HG02981 (cell line): ENCODE results near the gene PPP1R12B.
"Not testable (repeated sequence)": the region's sequence is repeated elsewhere in the genome, so short reads cannot be mapped to it uniquely, and the experiment has no call there.

Source experiments
- ATAC-seq: cut with Tn5 transposase; IDR thresholded peaks from one replicate; pipeline ENCODE4 v1.9.1; 2021; ENCODE audit warnings: mild to moderate bottlenecking, moderate library complexity; ENCODE audit not compliant: unreplicated experiment

The PPP1R12B gene

DNA sequence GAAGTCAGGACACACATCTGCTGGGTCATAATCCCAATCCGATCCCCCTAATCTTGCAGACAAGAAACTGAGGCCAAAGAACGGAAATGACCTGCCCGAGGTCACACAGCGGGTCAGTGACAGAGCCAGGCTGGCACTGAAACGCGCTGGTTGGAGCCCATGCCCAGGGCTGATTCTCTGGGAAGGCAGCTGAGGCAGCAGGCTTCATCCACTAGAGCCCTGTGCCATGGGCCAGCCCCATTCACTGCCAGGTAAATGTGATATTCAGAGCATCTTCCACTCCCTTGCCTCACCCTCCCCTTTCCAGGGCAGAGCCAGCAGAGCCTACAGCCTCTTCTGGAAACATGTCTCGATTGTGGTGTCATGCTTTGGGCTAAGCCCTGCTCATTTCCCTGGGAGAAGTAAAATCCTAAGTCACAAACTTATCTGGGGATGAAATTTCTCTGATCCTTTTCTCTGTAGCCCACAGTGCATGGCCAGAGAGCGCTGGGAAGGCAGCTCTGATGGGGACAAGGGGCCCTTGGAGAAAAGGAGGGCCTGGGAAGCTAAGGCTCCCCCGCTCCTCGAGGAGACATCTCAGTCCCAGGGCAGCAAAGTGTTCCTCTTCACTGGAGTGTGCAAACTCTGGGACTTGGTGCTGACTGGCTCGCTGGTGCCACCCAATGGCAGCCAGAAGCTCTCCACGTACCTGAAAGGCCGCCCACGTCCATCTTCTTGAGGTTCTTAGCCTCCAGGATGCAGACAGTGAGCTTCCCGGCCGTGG lies 251.4 kb downstream of the PPP1R12B start:
- no peak for ATAC-seq

DNA sequence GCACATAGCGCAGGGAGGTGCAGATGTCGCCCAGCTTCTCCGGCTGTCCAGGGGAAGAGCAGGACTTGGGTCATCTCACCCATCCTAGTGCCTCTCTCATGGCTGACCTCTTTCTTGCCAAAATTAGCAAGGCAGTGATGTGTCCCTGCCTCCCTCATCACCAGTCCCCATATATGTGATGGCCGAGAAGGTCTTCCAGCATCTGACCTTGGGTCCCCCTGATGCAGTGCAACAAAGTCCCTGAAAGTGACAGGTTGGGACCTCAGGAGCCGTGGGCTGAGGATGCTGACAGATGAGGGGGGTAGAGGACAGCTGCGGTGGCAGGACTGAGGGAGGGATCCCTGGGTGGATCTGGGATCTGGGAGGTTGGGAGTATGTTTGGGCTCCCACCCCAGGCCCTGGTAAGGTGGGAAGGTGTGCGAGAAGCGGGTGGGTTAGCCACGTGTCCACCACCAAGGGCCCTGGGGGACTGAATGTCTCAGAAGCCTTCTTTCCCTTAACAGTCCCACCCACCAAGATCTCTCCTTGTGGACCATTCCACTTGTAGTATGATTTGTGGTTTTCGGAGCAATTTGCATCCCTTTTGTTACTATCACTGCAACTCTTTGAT lies 252.0 kb downstream of the PPP1R12B start:
- ATAC-seq: no peak

DNA sequence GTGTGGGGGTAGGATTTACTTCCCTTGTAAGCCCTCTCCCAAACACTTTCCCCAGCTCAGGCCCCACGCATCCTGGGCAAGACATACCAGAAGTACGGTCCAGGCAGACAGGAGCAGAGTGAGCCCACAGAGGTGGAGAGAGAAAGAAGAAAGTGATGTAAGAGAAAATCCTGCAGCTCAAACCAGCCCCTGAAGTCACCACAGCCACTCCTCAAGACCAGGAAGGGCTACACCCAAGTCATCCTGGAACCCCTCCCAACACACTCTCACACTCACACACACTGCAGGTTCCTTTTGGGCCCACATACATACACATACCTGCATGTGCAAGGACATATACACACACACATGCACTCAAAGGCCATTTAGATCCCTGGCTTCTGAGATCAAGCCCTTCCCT lies 254.9 kb downstream of the PPP1R12B start:
- no peak for ATAC-seq

DNA sequence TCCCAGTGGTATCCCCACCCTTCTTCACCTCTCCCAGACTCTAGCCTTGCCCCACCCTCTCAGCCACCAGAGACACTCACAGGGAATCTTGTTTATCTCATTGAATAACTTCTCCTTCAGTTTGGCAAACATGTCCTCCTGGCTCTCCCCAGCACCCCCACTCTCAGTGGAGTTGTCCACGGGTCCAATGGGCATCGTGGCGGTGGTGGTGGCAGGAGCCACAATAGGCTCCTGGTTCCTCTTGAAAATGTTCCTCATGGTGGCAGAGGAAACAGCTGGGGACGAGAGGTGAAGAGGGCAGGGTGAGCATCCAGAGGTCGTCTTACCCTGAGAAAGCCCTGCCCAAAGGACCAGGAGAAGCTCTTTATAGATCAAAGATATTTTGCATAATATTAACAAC lies 257.0 kb downstream of the PPP1R12B start:
- ATAC-seq: no peak

DNA sequence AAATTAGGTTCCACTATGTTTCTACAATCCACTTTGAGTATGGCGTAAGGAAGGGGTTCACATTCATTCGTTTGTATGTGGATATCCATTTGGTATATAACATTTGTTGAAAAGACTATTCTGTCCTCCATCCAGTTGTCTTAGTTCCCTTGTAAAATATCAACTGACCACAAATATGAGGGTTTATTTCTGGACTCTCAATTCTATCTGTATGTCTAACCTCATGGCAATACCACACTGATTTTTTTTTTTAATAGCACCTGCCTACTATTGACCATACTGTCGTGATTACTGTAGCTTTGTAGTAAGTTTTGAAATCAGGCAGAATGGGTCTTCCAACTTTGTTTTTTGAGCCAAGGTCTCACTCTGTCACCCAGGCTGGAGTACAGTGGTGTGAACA lies 263.5 kb downstream of the PPP1R12B start:
- ATAC-seq: not testable (repeated sequence)

DNA sequence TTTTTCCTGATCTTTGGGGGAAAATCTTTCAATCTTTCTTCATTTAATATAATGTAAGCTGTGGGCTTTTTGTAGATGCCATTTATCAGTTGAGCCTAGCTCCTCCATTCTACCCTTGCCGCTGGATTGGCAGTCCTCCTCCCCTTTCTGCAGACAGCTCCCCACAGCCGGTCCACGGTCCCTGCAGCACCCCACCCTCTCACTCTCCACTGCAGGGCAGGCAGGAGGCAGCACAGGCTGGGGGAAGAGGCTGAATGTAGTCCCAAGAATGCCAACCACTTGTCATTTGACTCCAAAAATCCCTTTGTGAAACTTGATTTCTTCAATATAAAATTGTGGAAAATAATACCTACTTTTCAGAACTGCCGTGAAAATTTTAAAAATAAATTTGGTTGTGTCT lies 265.1 kb downstream of the PPP1R12B start:
- ATAC-seq: no peak

DNA sequence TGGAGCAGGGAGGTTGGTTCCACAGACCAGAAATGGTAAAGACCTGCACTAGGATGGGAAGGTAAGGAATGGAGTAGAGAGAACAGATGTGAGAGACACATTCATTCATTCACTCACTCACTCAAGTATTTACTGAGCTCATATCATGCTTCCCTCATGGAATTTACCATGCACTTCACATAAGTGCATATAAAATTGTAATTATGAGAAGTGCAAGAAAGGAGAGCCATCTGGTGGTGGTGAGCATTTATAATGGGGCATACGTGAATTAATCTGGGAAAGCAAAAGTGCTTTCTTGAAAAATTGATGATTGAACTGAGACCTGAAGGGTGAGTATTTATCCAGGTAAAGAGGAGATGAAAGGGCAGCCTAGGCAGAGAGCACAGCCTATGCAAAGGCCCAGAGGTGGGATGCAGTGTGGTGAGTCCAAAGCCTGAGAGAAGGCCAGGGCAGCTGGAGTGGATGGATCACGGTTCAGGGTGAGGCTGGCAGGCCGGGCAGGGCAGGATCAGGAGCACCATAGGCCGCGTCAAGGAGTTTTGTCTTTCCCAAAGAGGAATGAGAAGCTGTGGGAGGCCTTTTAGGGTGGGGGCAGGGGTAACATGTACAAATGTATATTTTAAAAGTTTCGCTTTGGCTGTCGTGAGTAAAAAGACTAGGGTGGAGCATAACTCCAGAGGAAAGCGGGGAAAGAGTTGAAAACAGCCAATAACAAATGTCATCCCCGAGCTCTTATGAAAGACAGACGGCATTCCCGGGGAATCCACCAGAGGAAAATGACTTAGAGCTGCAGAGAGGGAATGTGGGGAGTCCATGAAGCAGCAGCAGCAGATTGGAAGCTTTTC lies 266.1 kb downstream of the PPP1R12B start:
- ATAC-seq: not testable (repeated sequence)

DNA sequence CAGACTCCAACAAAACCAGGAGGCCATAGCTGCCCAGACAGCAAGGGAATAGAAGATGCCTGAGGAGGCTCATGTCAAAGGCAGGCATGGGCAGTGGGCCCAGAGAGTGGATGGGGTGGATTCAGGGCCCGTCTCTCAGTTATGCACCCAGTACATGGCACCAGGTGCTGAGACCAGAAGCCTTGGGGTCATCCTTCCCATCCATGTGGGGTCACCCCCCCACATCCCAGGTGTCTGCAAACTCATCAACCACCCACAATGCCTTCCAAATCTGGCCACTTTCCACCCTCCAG lies 266.7 kb downstream of the PPP1R12B start:
- ATAC-seq: not testable (repeated sequence)

DNA sequence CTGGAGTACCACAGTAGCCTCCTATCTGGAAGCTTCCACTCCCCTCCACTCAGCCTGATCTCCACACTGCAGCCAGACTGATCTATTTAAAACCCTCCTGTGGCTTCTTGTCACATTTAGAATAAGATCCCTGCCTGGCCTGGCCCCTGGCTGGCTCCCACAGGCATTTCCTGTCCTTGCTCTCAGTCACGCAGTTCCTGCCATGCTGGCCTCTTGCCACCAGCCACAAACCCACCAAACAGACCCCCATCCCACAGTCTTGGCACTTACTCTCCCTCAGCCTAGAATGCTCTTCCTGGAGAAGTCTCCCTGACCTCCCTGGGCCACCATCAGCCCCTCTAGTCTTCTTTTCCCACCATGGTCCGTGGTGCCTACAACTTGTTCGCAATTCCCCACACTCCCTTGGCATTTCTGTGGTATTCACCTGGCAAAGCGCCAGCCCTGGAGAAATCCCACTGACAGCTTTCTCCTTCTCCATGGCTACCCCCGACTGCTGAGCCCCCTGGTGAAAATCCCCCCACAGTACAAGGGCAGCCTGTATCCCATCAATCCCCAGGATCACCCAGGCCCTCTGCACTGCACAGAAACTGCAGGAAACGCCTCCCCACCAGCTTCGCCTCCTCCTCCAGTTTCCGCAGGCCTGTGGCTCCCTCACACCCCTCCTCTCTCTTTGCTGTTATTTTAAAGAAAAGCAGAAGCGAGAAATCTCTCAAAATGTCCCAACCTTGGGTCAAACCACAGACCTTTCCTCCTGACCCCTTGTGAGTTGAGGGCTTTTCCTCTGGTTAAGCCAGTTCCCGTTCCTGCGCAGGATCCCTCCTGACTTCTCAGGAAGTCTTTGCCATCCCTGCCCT lies 267.2 kb downstream of the PPP1R12B start:
- peak; percentile 67 for ATAC-seq

DNA sequence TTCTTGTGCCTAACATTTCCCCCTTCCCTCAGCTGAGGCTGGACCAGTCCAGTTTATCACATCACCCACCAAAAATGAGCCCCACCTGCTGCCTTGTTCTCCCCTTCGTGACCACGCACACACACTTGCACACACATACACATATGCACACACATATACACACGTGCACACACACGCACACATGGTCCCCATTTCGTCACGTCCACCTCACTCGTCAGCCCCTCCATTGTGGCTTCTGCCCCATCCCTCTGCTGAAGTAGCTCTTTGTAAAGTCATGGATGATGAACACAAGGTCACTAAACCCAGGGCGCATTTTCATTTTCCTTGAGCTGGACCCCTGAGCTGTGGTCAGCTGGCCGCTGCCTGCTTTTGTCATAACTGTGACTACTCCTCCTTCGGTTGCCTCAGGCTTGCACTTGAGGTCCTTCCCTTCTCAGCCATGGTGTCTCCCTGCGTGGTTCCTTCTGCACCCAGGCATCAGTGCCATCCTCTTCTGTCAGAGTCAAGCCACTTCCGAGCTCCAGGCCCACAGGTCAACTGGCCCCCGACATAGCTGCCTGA lies 267.9 kb downstream of the PPP1R12B start:
- peak; percentile 23 for ATAC-seq

DNA sequence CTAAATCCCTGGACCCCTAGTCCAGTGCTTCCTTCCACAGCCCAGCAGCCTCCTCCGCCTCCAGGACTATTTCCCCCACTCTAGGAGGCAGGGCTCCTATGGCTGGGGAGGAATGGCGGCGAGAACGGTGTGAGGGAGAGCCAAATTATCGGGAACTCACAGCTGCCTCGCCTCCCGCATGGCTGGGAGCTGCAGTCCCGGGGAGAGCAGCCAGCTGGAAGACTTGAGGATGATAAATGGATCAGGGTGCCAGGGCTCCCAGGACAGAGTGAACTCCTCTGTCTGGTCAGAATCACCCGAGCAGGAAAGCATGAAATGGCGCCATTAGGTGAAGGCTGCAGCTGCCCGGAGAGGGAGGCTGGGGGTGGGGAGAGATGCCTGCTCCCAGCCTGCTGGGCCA lies 270.5 kb downstream of the PPP1R12B start:
- ATAC-seq: not testable (repeated sequence)

DNA sequence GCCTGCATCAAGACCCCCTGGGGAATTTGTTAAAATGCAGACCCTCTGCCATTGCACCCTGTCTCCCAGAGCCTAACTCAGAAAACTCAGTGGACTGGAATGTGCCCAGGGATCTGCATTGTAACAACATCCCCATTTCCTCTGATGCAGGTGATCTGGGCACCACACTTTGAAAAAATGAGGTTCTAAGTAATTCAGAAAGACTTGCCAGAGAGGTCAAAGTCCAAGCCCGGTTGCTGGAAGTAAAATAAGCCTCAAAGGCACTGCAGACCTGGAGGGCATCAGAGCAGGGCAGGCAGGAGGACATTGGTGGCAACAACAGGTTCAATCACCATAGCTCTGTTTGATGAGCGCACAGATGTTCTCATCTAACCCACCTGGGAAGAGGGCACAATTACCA lies 271.0 kb downstream of the PPP1R12B start:
- no peak for ATAC-seq

DNA sequence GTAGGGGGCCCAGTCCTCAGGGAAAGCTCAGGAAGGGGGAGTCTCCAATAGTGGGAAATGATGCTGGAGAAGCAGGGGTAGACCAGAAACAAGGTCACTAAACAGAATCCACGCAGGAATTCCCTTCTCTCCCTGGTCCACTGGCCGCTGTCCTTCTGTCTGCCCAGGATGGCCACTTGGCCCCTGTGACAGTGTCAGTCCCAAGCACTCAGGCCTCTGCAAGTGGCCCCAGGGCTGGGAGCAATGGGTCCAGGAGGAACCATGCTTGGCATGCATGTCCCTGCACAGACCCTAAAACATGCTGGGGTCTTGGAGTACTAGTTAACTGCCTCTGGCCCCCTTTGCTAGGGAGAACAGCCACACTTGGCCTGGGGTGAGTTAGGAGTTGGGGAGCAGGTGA lies 271.5 kb downstream of the PPP1R12B start:
- not testable (repeated sequence) for ATAC-seq

DNA sequence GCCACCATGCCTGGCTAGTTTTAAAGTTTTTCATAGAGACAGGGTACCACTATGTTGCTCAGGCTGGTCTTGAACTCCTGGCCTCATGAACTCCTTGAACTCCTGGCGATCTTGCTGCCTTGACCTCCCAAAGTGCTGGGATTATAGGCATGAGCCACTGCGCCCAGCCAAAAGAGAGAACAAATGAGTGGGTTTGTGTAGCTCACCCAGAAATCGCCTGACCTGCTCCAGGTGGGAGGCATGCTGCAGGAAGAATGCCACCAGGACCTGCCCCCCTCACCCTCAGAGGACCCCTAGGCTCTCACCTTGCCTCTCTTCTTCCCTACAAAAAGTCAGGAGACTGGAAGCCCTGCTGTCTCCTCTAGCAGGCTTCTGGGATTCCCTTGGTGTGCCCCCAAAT lies 272.9 kb downstream of the PPP1R12B start:
- no peak for ATAC-seq

DNA sequence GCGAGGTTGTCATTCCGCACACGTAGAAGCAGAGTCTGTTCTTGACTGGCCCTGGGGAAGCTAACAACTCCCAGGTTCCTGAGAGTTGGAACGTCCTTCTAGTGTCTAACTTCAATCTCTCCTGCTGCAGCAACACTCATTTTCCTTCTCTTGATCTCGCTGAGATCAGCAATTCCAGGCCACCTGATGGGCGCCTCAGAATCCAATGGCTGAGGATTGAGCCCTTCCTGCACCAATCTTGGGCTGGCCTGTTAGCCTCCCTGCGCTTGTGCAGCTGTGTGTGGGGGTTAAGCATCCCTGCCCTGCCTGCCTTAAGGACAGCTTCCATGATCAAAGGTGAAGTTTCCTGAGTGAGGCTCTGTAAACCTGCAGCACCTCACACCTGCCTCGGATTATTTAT lies 273.9 kb downstream of the PPP1R12B start:
- ATAC-seq: no peak

DNA sequence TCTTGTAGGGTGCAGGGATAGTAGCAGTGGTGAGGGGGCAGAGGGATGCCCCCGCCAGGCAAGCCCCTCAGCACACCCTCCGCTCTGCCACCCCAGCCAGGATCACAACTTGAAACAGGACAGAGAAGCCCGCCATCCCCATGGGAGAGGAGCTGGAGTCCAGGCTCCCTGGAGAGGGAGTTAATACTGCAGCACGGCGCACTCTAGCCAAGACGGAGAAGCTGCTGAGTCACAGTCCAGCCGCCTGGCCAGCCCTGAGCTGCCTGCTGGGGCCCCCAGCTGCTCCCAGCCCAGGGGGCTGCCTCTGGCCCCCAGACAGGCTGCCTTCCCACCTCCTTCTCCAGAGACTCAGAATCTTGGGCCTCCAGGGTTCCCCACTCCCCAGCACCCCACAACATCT lies 274.6 kb downstream of the PPP1R12B start:
- ATAC-seq: no peak

DNA sequence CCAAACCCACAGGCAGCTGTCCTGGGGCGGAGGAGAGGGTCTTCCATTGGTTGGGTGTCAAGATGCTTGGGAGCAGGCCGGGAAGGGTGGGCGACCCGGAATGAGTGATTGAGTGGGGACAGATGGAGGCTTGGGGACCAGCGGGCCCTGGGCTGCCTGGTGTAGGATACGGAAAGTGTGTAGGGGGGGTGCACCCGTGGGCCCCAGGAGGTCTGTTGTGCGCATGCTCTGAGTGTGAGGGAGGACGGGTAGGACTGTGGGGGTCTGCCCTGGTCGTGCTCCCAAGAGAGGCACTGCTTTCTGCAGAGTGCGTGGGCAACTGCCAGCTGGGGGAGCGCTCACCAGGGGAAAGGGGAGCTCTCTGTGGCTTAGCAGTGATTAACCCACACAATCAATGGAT lies 275.0 kb downstream of the PPP1R12B start:
- ATAC-seq: not testable (repeated sequence)

DNA sequence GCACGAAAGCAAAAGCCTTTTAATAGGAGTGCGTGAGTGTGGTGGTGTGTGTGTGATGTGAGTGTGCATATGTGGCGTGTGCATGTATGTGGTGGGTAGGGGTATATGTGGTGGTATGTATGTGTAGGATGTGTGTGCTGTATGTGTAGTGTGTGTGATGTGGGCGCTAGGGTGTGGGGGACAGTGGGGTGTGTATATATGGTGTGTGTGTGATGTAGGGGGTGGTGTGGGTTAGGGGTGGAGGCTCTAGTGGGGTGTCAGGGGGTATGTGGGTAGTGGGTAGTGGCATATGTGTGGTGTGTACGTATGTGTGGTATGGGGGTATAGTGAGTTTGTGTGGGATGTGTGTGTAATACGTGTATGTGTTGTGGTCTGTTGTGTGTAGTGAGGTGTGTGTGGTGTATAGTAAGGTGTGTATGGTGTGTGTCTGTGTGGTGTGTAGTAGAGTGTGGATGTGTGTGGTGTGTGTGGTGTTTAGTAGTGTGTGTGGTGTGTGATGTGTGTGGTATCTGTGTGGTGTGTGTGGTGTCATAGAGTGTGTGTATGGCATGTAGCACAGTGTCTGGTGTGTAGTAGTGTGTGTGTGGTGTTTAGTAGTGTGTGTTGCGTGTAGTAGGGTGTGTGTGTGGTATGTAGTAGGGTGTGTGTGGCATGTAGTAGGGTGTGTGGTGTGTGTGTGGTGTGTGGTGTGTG lies 275.7 kb downstream of the PPP1R12B start:
- no peak for ATAC-seq

DNA sequence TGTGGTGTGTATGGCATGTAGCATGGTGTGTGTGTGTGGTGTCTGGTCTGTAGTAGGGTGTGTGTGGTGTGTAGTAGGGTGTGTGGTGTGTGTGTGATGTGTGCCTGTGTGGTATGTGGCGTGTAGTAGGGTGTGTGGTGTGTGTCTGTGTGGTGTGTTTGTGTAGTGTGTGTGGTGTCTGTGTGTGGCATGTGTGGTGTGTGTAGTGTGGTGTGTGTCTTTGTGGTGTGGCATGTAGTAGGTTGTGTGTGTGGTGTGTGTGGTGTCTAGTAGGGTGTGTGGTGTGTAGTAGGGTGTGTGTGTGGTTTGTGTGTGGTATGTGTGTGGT lies 276.2 kb downstream of the PPP1R12B start:
- no peak for ATAC-seq
